DMS53 treated with DMSO at 0.1 percent for 48 hours (cell line): Measurements from ENCODE around the gene ELOVL2.
"Not testable (repeated sequence)": the region's sequence is repeated elsewhere in the genome, so short reads cannot be mapped to it uniquely, and the experiment has no call there.

ENCODE experiments used
- DNase-seq: peaks from one replicate; lab custom pipeline; 2025; ENCODE audit not compliant: unreplicated experiment; lab: John Stamatoyannopoulos, UW

ELOVL2 gene, protein sequence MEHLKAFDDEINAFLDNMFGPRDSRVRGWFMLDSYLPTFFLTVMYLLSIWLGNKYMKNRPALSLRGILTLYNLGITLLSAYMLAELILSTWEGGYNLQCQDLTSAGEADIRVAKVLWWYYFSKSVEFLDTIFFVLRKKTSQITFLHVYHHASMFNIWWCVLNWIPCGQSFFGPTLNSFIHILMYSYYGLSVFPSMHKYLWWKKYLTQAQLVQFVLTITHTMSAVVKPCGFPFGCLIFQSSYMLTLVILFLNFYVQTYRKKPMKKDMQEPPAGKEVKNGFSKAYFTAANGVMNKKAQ

DNA sequence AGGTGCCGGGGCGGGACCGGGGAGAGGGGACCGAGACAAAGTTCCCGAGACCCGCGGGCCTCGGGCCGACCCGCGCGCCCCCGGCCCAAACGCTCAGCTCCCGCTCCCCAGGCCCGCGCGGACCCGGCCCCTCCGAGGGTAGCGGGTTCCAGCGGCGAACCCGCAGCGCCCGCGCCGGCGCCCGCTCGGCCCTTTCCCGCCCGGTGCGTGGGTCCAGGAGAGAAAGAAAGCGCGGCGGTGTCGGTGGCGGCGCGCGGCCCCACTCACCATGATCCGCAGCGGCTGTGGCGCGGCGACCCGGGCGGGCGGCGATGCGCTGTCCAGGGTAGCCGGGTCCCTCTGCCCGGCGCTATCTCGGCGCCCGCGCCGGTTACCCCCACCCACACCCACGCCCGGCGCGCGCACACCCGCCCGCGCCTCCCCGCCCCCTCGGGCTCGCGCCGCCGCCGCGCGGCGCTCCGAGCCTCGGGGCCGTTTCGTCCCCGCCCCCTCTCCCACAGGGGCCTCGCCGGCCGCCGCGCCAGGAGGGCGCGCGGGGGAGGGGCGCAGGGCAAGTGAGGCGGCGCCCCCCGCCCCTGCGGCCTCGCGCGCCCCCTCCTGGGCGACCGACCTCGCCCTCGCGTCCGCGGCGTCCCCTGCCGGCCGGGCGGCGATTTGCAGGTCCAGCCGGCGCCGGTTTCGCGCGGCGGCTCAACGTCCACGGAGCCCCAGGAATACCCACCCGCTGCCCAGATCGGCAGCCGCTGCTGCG, at the start of gene ELOVL2:
TSS of gene ELOVL2 (minus strand) at position 345 of the 751 bp plus-strand sequence. CDS start at position 270, 75 bp downstream.
- DNase-seq = peak; percentile 33

DNA sequence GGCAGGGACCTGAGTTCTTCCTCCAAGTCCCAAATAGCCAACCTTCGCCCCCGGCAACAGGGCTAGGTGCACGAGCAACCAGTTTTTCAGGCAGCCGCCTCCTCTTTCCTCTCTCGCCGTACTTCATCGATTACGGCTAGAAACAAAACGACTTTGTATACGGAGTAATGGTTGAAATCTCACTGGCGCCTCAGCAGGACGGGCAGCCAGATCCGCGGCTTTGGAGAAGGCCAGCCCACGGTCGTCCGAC, 49.2 kb upstream of the ELOVL2 start:
- DNase-seq = no peak

DNA sequence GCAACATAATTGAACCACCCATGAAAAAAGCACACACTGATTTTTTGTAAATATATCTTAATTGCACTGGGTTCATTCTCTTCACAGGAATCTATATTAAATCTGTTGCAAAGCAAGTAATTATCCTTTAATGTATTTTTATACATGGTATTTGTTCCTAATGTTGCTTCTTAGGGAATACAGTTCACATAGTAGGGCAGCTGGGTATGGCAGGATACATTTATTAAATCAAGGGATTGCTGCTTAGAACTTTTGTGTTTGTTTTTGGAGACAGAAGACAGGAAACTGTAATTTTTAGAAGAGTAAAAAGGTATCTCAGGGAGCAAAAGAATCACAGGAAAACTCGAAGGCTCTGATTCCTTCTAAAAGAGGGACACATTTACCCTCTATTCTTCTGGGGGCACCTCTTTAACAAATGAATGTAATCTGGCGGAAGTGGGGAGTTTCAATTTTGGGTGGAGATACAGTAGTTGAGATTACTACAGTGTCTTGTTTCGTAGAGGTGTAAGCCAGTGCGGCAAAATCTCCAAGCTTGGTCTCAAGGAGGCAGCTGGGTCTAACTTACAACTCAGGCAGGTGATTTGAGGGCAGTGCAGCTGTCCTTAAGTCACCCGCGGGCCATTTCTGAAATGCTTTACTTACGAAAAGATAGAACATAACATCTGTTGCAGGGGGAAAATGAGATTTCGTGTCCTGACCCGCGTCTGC, 48.7 kb upstream of the ELOVL2 start:
- DNase-seq = no peak

DNA sequence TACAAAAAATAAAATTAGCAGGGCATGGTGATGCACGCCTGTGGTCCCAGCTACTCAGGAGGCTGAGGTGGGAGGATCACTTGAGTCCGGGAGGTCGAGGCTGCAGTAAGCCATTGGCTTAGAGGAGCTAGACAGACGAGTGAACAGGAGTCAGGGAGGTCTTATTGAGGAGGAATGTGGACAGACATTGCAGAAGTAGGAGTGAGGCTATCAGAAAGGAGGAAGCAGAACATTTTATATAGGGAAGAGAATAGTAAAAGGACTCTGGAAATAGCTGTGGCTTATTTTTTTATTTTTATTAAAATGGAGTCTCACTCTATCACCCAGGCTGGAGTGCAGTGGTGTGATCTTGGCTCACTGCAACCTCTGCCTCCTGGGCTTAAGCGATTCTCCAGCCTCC, 47.0 kb upstream of the ELOVL2 start:
- DNase-seq = not testable (repeated sequence)

DNA sequence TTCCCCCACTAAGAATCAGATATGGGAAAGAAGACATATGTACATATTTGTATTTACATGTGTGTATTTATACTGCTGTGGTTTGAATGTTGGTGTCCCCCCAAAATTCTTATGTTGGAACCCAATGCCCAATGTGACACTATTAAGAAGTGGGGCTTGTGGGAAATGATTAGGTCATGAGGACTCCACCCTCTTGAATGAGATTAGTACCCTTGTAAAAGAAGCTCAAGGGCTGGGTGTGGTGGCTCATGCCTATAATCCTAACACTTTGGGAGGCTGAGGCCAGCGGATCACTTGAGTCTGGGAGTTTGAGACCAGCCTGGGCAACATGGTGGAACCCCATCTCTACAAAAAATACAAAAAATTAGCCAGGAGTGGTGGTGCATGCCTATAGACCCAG, 45.6 kb upstream of the ELOVL2 start:
- no peak for DNase-seq

DNA sequence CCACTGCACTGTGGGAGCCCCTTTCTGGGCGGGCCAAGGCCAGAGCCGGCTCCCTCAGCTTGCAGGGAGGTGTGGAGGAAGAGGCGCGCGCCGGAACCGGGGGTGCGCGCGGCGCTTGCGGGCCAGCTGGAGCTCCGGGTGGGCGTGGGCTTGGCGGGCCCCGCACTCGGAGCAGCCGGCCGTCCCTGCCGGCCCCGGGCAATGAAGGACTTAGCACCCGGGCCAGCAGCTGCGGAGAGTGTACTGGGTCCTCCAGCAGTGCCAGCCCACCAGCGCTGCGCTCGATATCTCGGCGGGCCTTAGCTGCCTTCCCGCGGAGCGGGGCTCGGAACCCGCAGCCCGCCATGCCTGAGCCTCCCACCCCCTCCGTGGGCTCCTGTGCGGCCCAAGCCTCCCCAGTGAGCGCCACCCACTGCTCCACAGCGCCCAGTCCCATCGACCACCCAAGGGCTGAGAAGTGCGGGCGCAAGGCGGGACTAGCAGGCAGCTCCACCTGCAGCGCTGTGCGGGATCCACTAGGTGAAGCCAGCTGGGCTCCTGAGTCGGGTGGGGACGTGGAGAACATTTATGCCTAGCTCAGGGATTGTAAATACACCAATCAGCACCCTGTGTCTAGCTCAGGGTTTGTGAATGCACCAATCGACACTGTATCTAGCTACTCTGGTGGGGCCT, 43.2 kb upstream of the ELOVL2 start:
- DNase-seq = not testable (repeated sequence)

DNA sequence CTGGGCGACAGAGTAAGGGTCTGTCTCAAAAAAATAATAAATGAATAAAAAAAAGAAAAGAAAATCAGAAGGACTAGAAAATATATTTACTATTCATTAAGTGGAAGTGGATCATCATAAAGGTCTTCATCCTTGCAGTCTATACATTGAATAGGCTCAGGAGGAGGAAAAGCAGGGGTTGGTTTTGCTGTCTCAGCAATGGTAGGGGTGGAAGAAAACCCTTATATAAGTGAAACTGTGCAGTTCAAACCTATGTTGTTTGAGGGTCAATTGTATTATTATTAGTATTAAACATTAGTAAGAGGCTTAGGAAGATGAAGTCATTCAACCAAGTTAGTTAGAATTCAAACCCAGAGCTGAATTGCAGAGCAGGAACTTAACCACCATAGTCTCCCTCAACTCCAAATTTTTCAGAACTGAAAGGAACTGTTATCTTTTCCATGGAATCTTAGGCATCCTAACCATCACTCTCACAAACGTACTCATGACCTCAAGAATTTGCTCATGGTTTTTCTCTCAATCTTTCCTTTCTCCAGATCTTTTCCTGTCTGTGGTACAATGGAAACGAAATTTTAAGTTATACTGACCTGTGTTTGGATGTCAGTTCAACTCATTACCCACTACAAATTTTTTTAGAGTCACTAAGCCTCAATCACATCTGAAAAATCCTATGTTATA, 41.8 kb upstream of the ELOVL2 start:
- no peak for DNase-seq

DNA sequence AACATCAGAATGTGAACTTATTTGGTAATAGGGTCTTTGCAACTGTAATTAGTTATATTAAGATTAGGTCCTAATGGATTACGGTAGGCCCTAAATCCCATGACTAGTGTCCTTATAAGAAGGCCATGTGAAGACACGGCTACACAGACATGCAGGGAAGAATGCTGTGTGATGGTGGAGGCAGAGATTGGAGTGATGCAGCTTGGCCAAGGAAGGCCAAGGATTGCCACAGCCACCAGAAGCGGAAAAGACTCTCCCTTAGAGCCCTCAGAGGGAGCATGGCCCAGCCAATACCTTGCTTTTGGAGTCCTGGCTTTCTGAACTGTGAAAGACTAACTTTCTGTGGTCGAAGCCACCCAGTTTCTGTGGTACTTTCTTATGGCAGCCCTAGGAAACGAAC, 39.9 kb upstream of the ELOVL2 start:
- DNase-seq = no peak

DNA sequence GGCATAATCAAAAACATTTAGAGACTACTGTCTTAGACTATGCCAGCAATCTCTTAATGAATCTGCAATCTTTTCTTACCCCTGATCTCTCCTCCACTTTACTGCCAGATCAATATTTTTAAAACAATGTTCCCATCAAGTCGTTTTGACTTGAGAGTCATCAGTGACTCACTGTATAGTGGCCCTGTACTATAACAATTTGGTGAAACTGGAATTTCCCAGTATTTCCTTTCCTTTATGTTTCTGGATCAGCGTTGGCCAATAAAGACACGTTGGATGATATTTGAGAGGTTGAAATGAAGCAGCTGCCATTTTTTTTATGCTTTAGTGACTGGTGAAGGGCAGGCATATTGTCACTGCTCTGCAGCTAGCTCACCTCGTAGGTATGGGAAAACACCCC, 39.4 kb upstream of the ELOVL2 start:
- DNase-seq = no peak

DNA sequence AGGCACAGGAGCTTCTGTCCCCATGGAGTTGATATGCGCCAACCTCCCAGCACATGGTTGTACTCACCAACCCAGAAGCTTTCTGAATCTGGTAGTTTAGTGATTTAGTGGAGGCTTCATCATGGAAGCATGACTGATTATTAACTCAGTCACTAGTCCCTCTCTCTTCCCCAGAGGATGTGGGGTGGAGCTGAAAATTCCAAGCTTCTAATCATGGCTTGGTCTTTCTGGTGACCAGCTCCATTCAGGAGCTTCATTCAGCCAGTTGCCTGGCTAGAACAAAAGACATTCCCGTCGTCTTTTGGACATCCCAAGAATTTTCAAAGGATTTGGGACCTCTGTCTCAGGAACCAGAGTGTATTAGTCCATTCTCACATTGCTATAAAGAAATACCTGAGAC, 36.2 kb upstream of the ELOVL2 start:
- DNase-seq = no peak

DNA sequence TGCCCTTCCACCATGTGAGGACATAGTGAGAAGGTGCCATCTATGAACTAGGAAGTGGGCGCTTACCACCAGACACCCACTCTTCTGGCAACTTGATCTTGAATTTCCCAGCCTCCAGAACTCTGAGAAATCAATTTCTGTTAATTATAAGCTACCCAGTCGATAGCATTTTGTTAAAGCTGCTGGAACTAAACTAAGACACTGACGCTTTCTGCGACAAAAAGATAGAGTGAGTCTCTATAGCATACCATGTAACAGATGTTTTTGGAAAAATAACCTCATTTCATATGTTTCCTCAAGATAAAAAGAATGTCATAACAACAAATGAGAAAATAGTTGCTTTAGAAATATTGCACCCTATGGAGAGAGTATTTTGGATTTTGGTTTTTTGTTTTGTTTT, 34.2 kb upstream of the ELOVL2 start:
- DNase-seq = no peak

DNA sequence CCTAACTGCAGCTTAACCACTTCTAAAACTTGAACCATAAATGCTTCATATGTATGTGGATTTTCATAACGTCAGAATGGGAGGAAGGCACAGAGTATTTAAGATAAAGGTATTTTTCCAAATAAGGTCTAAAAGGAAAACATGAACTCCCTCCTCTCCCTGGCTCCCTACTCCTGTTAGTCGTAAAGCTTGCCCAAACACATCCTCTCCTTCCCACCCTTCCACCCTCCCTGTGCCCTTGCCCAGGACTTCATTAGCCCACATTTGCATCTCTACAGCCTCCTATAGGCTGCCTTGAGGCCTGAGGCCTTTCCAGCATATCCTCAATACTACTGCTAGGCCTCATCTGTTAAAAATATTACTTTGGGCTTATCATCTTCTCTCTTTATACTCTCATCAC, 32.4 kb upstream of the ELOVL2 start:
- DNase-seq = no peak

DNA sequence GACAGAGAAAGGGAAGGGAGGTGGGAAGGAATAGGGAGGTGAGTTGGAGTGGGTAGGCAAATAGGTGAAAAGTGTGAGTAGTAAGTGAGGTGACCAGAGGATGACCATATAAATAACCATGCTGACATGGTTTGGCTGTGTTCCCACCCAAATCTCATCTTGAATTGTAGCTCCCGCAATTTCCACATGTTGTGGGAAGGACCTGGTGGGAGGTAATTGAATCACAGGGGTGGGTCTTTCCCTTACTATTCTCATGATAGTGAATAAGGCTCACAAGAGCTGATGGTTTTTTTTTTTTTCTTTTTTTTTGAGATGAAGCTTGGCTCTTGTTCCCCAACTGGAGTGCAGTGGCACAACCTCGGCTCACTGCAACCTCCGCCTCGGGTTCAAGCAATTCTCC, 28.0 kb upstream of the ELOVL2 start:
- no peak for DNase-seq

DNA sequence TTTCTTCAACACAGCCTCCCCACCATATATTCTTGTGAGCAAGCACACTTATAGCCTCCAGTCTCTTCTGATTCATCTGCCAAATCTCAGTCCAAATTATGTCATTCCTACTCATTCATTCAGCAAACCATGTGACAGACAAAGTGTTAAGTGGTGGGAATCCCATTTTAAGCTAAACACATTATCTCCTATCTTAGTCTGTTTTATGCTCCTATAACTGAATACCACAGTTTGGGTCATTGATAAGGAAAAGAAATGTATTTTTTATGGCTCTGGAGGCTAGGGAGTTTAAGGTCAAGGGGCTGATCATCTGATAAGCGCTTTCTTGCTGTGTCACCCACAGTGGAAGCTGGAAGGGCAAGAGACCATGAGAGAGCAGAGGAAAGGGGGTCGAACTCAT, 25.7 kb upstream of the ELOVL2 start:
- no peak for DNase-seq

DNA sequence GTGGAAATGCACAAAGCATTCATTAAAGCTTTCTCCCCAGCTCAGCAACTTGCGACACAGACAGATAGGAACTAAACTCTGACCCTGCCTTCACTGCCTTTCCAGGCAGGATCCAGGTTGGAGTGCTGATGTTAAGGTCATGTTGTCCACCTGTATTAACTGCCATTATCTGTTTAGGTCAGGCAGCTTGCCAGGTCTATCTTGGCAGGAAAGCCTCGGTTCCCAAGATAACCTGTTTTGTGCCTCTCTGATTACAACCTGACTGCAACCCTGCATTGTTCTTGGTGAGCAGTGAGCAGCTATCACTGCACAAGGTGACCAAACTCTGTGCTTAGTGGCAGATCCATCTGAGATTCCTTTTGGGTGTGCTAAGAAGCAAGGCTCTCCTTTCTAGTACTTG, 23.2 kb upstream of the ELOVL2 start:
- DNase-seq = no peak

DNA sequence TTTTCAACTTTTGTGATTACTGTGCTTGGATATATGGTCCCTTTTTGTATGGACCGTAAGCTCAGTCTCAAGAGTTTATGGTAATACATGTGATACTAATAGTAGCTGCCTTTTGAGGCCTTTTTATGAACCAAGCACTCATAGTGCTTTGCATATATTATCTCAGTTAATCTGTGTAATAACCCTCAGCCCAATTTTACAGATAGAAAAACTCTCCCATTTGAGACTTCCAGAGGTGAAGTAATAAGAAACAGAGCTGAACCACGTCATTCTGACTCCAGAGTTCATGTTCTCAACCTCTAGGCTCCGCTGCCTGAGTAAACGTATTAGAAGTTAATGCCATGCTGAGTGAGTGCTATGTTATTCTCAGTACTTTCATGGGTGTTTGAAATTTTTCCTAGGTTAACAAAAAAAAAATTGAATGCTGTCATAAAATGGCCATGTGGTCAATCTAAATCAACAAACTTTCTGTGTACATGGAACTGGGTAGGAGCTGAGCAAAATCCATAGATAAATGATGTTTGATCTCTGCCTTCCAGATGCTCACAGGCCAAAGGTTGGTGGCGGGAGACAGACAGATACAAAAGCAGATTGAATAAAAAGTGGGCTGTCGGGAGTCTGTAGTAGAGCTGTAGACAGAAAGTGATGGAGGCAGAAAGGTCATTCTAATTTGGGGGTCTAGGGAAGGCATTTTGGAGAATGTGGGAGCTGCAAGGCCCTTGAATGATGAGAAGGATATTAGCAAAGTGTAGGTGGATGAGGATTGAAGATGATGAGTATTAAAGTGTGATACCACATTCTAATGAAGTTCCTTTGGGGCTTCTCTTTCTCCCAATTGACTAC, 22.6 kb upstream of the ELOVL2 start:
- no peak for DNase-seq

DNA sequence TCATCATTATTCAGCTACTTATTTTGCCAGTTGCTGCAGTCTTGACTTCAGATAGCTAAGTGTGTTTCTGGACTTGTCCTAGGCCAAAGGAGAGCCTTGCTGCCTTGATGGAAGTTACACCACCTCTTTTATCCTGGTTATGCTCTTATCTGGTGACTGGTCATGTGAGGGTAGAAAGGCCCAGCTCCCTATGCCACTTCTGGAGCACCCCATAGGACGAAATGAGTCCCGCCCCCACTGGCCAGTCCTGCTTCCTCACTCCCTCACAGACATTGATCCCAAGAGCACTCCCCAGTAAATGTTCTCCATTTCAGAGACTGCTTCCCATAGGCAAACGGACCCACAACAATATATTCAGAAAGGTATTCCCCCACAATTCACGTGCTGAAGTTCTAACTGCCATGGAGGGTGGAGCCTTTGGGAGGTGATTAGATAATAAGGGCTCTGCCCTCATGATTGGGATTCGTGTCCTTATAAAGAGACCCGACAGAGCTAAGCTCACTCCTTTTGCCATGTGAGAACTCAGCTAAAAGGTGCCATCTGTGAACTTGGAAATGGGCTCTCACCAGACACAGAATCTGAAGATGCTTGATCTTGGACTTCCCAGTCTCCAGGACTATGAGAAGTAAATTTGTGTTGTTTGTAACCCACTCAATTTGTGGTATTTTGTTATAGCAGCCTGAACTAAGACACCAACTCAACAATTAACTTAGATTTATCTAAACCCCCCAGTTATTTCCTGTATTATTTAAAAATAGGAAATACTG, 21.5 kb upstream of the ELOVL2 start:
- no peak for DNase-seq

DNA sequence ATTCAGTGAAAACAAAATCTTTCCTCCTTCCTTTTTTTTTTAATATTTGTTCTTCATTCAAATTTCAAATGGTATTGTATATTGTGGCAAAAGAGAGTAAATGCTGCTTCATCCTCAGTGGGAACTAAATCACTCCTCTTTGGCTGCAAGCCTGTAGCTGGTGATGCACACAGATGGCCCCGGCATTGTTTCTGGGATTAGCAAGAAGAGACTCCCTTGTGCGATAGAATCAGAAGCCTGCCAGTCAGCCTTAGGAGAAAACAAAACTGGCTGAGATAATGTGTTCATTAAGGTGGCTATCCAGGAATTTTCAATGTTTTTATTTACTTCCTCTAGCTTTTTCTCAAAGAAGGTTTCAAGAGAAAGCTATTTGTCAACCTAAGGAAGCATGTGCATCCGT, 20.7 kb upstream of the ELOVL2 start:
- no peak for DNase-seq

DNA sequence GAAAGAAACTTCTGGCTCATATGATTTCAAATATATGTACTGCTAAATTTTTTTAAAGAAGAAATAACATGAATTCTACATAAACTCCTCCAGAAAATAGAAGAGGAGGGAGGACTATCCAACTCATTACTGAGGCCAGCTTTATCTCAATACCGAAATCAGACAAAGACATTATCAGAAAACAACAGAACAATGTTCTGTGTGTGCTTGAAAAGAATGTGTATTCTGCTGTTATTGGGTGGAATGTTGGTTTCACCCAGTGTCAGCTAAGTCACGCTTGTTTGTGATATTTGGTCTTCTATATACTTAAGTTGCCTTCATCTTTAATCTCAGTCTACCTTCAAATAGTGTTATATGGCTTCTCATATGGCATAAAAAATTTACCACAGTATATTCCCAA, 18.6 kb upstream of the ELOVL2 start:
- no peak for DNase-seq

DNA sequence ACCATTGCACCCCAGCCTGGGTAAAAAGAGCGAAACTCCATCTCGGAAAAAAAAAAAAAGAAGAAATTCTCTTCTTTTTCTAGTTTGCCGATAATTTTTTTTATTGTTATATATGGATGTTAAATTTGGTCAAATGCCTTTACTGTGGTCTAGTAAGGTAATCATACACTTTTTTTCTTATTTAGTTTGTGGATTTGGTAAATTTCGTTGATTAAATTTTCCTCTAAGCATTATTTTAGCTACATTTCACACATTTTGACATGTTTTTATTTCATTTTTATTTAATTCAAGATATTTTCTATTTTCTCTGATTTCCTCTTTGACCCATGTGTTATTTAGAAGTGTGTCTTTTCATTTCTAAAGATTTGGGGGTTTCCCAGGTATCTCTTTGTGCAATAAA, 18.0 kb upstream of the ELOVL2 start:
- DNase-seq = no peak
